Right ventricle myocardium inferior (tissue), 1 donor: ENCODE results near the gene SPAG16. TPM values are rescaled to one million over a fixed set of nuclear protein-coding genes. Genes with fewer than 3 reads are reported as not detected.
"Not testable (repeated sequence)": the region's sequence is repeated elsewhere in the genome, so short reads cannot be mapped to it uniquely, and the experiment has no call there.

Experiments used
- ATAC-seq: fragments of 200-7000 bp; cut with Tn5 transposase; one replicate; pipeline ENCODE4 v1.9.1; 2020; ENCODE audit warnings: mild to moderate bottlenecking, moderate library complexity
- DNase-seq: peaks from one replicate; pipeline ENCODE4 v3.0.0; 2021; ENCODE audit errors: missing footprints
- intact Hi-C: fragments of 100-400 bp; cut with DNase I; formaldehyde crosslinking; loops from one replicate; pipeline ENCODE4 v1.11.0; 2022
- total RNA-seq: library from RNA; stranded (reverse); fragmentation: NEBNext Ultra II Directional; extraction: Animal tissue kit (Norgen Biotek cat#: 25700); gene quantifications from one replicate; pipeline ENCODE4 v1.2.1, GENCODE V29; 2021
- donor health status: DM: no; HTN: yes; CAD: no; lungs with severe emphysema.

The SPAG16 gene
- total RNA-seq, 1 donor from 2014 or later: 16.6 TPM

- DNase-seq: no peak
- ATAC-seq: no peak
- intact Hi-C loops: no loop called here
Observed at GRCh38 chr2:213320604-213321003, 36.3 kb downstream of the SPAG16 start.

DNA sequence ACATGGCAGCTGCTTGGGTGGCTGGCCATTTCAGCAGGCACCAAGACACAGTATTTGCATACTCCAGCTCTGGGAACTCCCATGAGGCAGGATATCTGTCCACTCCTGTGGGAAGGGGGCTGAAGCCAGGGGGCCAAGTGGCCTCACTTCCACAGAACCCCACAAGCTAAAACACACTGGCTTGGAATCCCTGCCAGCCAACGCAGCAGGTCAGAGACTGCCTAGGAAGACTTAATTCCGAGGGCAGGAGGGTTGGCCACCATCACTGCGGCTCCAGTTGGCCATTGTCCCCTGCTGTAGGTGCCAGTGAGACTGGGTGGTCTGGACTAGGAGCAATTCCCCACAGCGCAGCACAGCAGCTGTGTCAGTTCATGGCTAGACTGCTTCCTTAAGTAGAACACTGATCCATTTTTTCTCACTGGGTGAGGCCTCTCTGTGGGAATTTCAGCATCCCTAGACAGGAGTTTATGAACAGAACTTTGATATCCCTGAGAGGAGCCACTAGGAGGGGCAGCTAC, 52.0 kb downstream of the SPAG16 start:
- intact Hi-C loops: no loop called here
- ATAC-seq: no peak
- DNase-seq: no peak

DNA sequence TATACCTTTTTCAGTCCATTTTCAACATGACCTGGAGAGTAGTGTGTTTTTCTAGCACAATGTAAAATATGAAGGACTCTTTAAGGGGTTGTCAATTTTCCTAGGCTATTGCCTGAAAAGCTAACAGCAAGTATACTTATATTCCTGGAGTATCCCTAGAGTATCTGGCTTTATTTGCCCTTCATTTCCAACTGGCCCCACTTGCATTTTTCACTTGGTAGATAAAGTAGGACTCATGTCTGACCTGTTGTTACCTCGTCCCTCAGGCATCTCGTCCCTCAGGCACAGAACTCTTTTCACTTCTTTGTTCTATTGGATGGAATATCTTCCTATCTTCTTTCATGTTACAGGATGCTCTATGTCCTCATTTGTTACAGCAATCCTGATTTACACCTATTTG, 69.2 kb downstream of the SPAG16 start:
- intact Hi-C loops: no loop called here
- no peak for DNase-seq
- no peak for ATAC-seq

DNA sequence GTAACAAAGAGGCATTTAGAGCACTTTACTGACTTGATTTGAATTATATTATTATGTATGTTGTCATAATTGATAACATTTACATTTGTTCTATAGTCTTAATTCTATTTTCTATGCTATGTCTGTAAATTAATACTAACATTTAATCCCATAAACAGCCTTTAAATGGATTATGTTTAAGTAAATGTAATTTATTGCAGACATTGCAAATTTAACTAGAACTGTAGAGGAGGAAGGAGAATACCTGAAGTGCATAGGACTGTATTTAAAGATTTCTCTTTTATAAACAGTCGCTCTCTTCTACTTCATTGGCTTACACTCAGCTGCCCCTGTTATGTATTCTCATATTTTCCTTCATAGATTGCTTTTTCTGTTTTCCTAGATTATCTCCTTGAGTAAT, 92.4 kb downstream of the SPAG16 start:
- DNase-seq: no peak
- no peak for ATAC-seq
- intact Hi-C loops: no loop called here

DNA sequence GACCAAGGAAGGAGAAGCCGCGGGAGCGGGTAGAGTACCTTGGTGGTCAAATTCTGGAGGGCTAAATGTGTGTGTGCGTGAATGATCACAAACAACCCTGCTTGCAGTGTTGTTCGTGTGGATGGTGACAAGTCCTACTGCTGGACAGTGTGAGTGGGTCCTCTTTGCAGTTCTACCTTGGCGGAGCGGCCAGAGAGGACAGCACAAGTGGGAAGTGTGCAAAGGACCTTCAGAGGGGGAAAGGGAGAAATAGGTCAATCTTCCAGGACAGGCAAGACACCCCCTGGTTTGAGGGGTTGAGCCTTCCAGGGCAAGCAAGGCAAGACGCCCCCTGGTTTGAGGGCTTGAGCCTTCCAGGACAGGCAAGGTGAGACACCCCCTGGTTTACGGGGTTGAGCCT, 122.8 kb downstream of the SPAG16 start:
- ATAC-seq, intact Hi-C loops, DNase-seq: not testable (repeated sequence)

DNA sequence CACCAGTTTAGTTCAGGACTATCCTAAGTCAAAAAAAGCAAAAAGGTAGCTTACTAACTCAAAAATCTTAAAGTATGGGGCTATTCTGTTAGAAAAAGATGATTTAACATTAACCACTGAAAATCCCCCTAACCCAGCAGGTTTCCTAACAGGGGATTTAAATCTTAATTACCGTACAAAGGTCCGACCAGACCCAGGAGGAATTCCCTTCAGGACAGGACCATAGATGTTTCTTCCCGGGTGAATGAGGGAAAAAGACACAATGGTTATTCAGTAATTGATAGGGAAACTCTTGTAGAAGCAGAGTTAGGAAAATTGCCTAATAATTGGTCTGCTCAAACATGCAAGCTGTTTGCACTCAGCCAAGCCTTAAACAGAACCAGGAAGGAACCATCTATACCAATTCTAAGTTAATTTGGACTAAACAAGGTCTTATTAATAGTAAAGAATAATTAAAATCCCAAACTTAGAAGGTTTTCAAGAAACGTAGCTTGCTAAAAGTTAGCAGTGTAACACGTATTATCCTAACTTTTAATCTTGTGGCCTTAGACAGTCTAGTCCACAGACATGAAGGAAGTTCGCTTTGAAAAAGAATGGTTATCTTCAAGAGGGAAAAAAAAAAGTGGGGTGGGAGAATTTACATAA, 124.3 kb downstream of the SPAG16 start:
- DNase-seq, intact Hi-C loops, ATAC-seq: not testable (repeated sequence)

- DNase-seq, intact Hi-C loops, ATAC-seq: not testable (repeated sequence)
Observed at GRCh38 chr2:213410687-213411086, 126.4 kb downstream of the SPAG16 start.

DNA sequence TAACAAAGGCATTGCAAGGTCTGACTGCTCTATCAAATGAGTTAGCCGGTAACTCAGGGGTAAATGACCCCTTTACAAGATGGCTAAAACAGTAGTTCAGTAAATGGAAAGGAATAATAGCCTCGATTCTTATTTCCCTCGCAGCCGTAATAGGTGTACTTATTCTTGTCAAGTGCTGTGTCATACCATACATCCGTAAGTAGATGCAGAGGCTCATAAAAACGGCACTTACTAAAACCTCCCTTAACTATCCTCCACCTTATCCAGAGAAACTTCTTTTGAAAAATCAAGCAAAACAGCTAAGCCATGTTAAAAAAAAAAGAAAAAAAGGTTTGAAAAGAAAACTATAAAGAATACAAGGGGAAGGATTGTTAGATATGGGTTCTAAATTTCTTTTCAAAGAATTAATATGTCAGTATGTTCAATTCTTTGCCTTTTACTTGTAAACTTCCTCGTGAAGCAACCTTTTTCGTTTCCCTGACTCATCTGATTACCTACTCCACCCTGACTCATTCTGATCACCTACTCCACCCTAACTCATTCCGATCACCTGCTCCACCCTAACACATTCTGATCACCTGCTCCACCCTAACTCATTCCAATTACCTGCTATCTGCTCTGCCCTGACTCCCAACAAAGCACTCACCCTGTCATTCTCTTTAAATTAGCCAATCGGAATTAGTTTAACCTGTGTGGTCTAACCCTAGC, 127.5 kb downstream of the SPAG16 start:
- ATAC-seq: no peak
- DNase-seq: no peak
- intact Hi-C loops: no loop called here

DNA sequence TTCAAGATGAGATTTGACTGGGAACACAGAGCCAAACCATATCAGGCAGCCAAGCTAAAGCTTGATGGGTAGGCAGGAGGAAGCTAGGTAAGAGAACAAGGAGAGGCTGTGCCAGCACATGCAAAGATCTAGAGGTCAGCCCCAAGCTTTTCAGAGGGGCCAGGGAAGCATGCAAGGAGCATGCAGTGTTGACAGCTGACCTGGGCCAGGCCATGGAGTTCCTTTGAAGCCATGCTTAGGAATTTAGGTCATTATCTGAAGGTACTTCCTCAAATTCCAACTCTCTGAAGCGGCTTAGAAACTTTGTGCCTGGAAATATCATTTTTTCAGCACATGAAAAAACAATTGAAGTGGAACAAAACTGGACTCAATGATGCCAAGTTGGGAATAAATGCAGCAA, 130.8 kb downstream of the SPAG16 start:
- intact Hi-C loops: no loop called here
- DNase-seq (no peak), ATAC-seq (no peak)

GRCh38 chr2:213416832-213417231, 132.6 kb downstream of the SPAG16 start:
- intact Hi-C loops: no loop called here
- no peak for ATAC-seq
- DNase-seq: no peak

- no peak for DNase-seq
- intact Hi-C loops: no loop called here
- ATAC-seq: no peak
Observed at GRCh38 chr2:213419980-213420379, 135.7 kb downstream of the SPAG16 start.

DNA sequence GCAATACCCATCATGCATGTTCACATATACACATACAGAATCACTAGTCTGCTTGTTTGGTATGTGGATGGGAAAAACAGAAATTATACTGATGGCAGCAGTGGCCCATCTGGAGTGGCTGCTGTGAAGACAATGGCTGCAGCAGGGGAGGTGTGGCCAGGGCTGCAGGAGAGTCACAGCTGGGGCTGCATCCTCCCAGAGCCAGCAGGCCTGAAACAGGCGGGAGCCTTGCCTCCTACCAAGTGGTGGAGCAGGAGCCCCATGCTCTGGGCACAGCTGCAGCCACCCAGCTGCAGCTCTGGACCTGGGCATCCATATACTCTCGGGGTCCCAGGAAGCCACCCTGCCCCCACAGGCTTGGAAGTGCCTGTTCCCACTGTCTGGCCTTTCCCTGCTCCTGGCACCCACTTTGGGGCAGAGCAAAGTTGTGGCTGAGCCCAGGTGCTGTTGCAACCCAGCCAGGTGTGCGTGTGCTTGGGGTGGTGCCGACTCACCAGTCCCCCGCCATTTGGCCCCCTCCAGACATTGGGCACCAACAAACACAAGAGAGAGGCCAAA, 136.6 kb downstream of the SPAG16 start:
- DNase-seq (no peak), ATAC-seq (no peak)
- intact Hi-C loops: no loop called here

DNA sequence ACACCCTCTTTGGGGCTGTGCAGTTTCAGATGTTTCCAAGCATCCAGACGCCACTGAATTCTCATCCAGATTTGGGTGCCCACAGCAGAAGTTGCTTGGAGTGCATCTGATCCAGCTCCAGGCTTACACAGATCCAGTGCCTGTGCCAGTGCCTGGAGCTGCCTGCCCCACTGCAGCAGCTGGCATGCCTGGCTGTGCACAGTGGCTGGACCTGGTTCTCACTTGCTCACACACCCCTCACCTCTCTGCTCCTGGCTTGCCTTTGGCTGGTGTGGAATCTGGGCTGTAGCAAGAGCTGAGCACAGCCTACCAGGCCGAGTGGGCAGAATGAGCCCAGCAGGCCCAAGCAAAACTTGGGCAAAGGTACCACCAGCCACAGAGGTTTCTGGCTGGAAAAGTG, 137.9 kb downstream of the SPAG16 start:
- ATAC-seq: no peak
- intact Hi-C loops: no loop called here
- no peak for DNase-seq

- ATAC-seq: no peak
- DNase-seq: no peak
- intact Hi-C loops: no loop called here
Observed at GRCh38 chr2:213425618-213426017, 141.4 kb downstream of the SPAG16 start.

- ATAC-seq (no peak), DNase-seq (no peak)
- intact Hi-C loops: no loop called here
Observed at GRCh38 chr2:213429516-213429915, 145.3 kb downstream of the SPAG16 start.

- intact Hi-C loops: no loop called here
- DNase-seq (no peak), ATAC-seq (no peak)
Observed at GRCh38 chr2:213443921-213444320, 159.7 kb downstream of the SPAG16 start.

DNA sequence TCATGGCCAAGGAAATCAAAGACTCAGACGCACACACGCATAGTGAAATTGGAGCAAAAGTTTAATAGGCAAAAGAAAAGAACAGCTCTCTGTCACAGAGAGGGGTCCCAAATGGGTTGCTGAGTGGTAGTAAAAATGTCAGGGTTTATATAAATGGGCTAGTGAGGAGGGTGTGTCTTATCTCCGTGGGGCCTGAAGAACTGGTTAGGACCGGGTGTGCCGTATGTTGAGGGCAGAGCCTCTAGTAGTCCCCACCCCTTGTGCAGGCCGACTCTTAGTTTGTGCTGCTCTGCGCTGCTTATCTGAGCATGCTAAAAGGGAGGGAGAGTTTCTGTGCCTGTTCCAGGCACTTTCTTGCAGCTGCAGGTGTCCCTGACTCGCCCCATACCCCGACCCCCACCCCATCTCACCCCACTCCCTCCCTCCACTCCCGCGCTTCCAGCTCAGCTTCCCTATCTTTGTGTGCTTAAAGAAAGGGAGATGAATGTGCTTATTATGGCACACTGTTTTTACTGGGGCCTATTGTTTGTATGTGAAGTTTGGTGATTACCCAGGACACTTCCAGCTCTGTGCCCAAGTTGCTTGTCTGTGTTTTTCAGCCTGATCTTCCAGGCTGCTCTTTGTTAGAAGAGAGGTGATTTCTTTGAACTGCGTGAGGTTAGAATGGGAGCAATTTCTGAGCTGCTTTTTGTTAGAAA, 167.4 kb downstream of the SPAG16 start:
- intact Hi-C loops: no loop called here
- ATAC-seq: no peak
- DNase-seq: no peak

GRCh38 chr2:213455316-213456008, 171.2 kb downstream of the SPAG16 start:
- DNase-seq (no peak), ATAC-seq (no peak)
- intact Hi-C loops: no loop called here

- DNase-seq (no peak), ATAC-seq (no peak)
- intact Hi-C loops: no loop called here
Observed at GRCh38 chr2:213475433-213475832, 191.2 kb downstream of the SPAG16 start.
